Activated naive CD8-positive, alpha-beta T cell treated with anti-CD3 and anti-CD28 coated beads, Interleukin-2, amount 50 U/mL, for 24 hours (primary cell): Measurements from ENCODE around the gene ZNRF1.

Source experiments
- ATAC-seq: fragments of 150-1000 bp; cut with Tn5 transposase; one replicate; pipeline ENCODE4 v1.10.0; 2021
- DNase-seq: peaks from one replicate; pipeline ENCODE4 v3.0.0; 2021
- H3K27ac Mint-ChIP-seq: one replicate; pipeline ENCODE4 v1.8.0; 2021; ENCODE audit warnings: mild to moderate bottlenecking, mixed read lengths
- H3K27me3 Mint-ChIP-seq: one replicate; pipeline ENCODE4 v1.8.0; 2021; ENCODE audit warnings: mixed read lengths
- H3K36me3 Mint-ChIP-seq: one replicate; pipeline ENCODE4 v1.8.0; 2021; ENCODE audit warnings: low read depth, mixed read lengths
- H3K4me1 Mint-ChIP-seq: one replicate; pipeline ENCODE4 v1.8.0; 2021; ENCODE audit warnings: mixed read lengths
- H3K4me3 Mint-ChIP-seq: one replicate; pipeline ENCODE4 v1.8.0; 2021; ENCODE audit warnings: mild to moderate bottlenecking, moderate library complexity, mixed read lengths
- H3K9me3 Mint-ChIP-seq: one replicate; pipeline ENCODE4 v1.8.0; 2021; ENCODE audit warnings: mixed read lengths

Gene ZNRF1

GRCh38 chr16:75066861-75067447 lies 68.1 kb downstream of the ZNRF1 start:
- Mint-ChIP-seq H3K4me1 (peaks cover 32% of the 10 kb centered on the region), H3K4me3 (no peak overlapping the region), H3K27ac (no peak overlapping the region), H3K9me3 (no peaks in the 10 kb centered on the region), H3K36me3 (no peaks in the 10 kb centered on the region), H3K27me3 (peaks cover 10% of the 10 kb centered on the region)
- ATAC-seq (no peak), DNase-seq (no peak)

GRCh38 chr16:75068085-75069031 lies 69.5 kb downstream of the ZNRF1 start:
- Mint-ChIP-seq H3K4me1 (peaks cover 26% of the 10 kb centered on the region), H3K36me3 (no peaks in the 10 kb centered on the region), H3K27me3 (peaks cover 10% of the 10 kb centered on the region), H3K4me3 (no peak overlapping the region), H3K27ac (no peak overlapping the region), H3K9me3 (no peaks in the 10 kb centered on the region)
- ATAC-seq (no peak), DNase-seq (no peak)

GRCh38 chr16:75070012-75070841 lies 71.4 kb downstream of the ZNRF1 start:
- H3K27ac Mint-ChIP-seq: no peak overlapping the region
- no peak overlapping the region for H3K4me3 Mint-ChIP-seq
- peaks cover 7% of the 10 kb centered on the region for H3K27me3 Mint-ChIP-seq
- peaks cover 22% of the 10 kb centered on the region for H3K4me1 Mint-ChIP-seq
- DNase-seq (no peak), ATAC-seq (no peak)
- H3K36me3 Mint-ChIP-seq: no peaks in the 10 kb centered on the region
- H3K9me3 Mint-ChIP-seq: no peaks in the 10 kb centered on the region

GRCh38 chr16:75071621-75072020 lies 72.8 kb downstream of the ZNRF1 start:
- Mint-ChIP-seq H3K4me1 (peaks cover 29% of the 10 kb centered on the region), H3K36me3 (no peaks in the 10 kb centered on the region), H3K4me3 (no peak overlapping the region), H3K27me3 (no peaks in the 10 kb centered on the region), H3K27ac (no peak overlapping the region), H3K9me3 (no peaks in the 10 kb centered on the region)
- DNase-seq (no peak), ATAC-seq (no peak)

- DNase-seq: no peak
- peaks cover 1% of the 10 kb centered on the region for H3K36me3 Mint-ChIP-seq
- peaks cover 31% of the 10 kb centered on the region for H3K4me1 Mint-ChIP-seq
- H3K27me3 Mint-ChIP-seq: no peaks in the 10 kb centered on the region
- no peak for ATAC-seq
- no peak overlapping the region for H3K27ac Mint-ChIP-seq
- no peak overlapping the region for H3K4me3 Mint-ChIP-seq
- no peaks in the 10 kb centered on the region for H3K9me3 Mint-ChIP-seq
Measured at GRCh38 chr16:75072239-75072947, 73.6 kb downstream of the ZNRF1 start.

GRCh38 chr16:75073545-75074303 lies 74.9 kb downstream of the ZNRF1 start:
- H3K36me3 Mint-ChIP-seq: peaks cover 6% of the 10 kb centered on the region

GRCh38 chr16:75074304-75074793 lies 75.5 kb downstream of the ZNRF1 start:
- Mint-ChIP-seq H3K36me3 (peaks cover 6% of the 10 kb centered on the region), H3K4me1 (peaks cover 37% of the 10 kb centered on the region), H3K27ac (peak overlapping the region; percentile 38), H3K4me3 (no peak overlapping the region), H3K9me3 (no peaks in the 10 kb centered on the region), H3K27me3 (no peaks in the 10 kb centered on the region)
- DNase-seq (no peak), ATAC-seq (no peak)

More at GRCh38 chr16:75073545-75074303, 74.9 kb downstream of the ZNRF1 start:
- no peak for DNase-seq
- no peaks in the 10 kb centered on the region for H3K27me3 Mint-ChIP-seq
- H3K9me3 Mint-ChIP-seq: no peaks in the 10 kb centered on the region
- H3K4me1 Mint-ChIP-seq: peaks cover 37% of the 10 kb centered on the region
- ATAC-seq: no peak
- H3K27ac Mint-ChIP-seq: peak overlapping the region; percentile 28
- no peak overlapping the region for H3K4me3 Mint-ChIP-seq

GRCh38 chr16:75074920-75075687 lies 76.3 kb downstream of the ZNRF1 start:
- Mint-ChIP-seq H3K27me3 (no peaks in the 10 kb centered on the region), H3K4me1 (peaks cover 37% of the 10 kb centered on the region), H3K9me3 (no peaks in the 10 kb centered on the region), H3K36me3 (peaks cover 6% of the 10 kb centered on the region), H3K4me3 (peak overlapping the region; percentile 28), H3K27ac (peak overlapping the region; percentile 69)
- DNase-seq (peak; percentile 73), ATAC-seq (peak; percentile 99)

GRCh38 chr16:75075688-75076268 lies 77.0 kb downstream of the ZNRF1 start:
- H3K27me3 Mint-ChIP-seq: no peaks in the 10 kb centered on the region
- DNase-seq: no peak
- peak overlapping the region; percentile 69 for H3K27ac Mint-ChIP-seq
- H3K9me3 Mint-ChIP-seq: no peaks in the 10 kb centered on the region
- H3K4me1 Mint-ChIP-seq: peaks cover 37% of the 10 kb centered on the region
- no peak for ATAC-seq
- peak overlapping the region; percentile 28 for H3K4me3 Mint-ChIP-seq
- peaks cover 6% of the 10 kb centered on the region for H3K36me3 Mint-ChIP-seq

- H3K4me3 Mint-ChIP-seq: no peak overlapping the region
- DNase-seq: no peak
Measured at GRCh38 chr16:75078886-75079285, 80.1 kb downstream of the ZNRF1 start.

GRCh38 chr16:75079346-75079926 lies 80.6 kb downstream of the ZNRF1 start:
- peaks cover 6% of the 10 kb centered on the region for H3K36me3 Mint-ChIP-seq
- no peak overlapping the region for H3K4me3 Mint-ChIP-seq
- H3K9me3 Mint-ChIP-seq: no peaks in the 10 kb centered on the region
- DNase-seq: no peak
- H3K27me3 Mint-ChIP-seq: no peaks in the 10 kb centered on the region
- H3K4me1 Mint-ChIP-seq: peaks cover 32% of the 10 kb centered on the region
- ATAC-seq: no peak
- H3K27ac Mint-ChIP-seq: no peak overlapping the region

More at GRCh38 chr16:75078886-75079285, 80.1 kb downstream of the ZNRF1 start:
- Mint-ChIP-seq H3K9me3 (no peaks in the 10 kb centered on the region), H3K4me1 (peaks cover 38% of the 10 kb centered on the region), H3K27ac (no peak overlapping the region), H3K27me3 (no peaks in the 10 kb centered on the region), H3K36me3 (peaks cover 6% of the 10 kb centered on the region)
- ATAC-seq: no peak
